HG03521 (cell line): ENCODE data around the gene ATP8A1.

Source experiments
- ATAC-seq: cut with Tn5 transposase; IDR thresholded peaks from one replicate; pipeline ENCODE4 v1.9.1; 2021; ENCODE audit warnings: mild to moderate bottlenecking, moderate library complexity; ENCODE audit not compliant: unreplicated experiment

ATP8A1 gene

DNA sequence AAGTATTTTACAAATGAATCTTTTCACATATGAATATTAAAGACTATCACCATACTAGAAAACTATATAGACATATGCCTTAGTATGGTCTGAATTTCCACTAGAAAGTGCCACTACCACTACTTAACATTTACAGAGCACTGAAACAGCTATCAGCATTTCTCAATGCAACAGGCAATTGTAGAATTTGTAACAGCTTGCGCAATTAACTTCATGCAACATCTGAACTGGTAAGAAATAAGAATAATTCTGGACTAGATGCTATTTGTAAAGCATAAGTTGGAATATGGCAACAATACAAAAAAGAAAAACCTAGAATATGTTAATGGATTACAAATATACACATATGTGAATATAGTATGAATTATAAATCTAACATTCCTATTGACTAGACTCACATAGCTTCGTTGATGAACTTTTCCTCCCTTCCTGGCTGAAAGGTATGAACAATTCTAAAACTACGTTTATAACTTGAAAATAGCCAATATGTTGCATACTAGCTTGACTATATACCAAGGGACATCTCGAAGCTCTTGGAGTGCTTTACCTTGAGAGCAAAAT is 82.0 kb downstream of the ATP8A1 start:
- no peak for ATAC-seq

DNA sequence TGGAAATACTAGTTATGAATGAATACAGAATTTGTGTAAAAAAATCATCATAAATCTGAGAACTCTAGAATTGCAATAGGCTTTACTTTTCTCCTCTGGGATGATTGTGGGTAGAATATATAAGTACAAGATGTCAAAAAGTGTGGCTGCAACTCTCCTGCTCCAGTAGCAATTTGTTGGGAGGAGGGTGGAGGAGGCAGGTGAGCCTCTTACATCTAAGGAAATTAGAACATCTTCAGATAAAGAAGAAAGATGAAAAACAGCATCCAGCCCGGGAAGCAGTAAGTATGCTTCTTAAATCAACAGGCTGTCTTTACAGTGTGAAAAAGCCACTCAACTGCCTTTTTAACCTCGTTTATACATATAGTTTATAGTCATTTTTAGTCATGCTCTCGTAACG is 83.7 kb downstream of the ATP8A1 start:
- ATAC-seq, result no peak

DNA sequence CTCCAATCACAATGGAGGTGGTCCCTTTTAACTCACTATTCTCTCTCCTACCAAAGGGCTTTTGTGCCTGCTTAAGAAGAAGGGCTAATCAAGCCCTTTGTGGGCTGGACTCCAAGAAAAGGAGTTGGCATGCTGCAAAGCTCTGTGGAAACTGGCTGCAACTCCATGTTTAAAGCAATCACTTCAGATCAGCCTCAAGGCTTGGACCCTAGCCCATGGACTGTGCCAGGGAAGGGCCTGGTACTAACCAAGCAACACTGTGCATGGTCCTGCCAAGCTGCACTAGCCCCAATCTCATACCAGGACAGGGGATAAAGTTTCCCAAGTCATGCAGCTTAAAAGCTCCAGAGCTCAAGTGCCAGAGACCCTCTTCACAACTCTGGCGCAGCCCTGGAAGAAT is 86.7 kb downstream of the ATP8A1 start:
- ATAC-seq, result no peak

DNA sequence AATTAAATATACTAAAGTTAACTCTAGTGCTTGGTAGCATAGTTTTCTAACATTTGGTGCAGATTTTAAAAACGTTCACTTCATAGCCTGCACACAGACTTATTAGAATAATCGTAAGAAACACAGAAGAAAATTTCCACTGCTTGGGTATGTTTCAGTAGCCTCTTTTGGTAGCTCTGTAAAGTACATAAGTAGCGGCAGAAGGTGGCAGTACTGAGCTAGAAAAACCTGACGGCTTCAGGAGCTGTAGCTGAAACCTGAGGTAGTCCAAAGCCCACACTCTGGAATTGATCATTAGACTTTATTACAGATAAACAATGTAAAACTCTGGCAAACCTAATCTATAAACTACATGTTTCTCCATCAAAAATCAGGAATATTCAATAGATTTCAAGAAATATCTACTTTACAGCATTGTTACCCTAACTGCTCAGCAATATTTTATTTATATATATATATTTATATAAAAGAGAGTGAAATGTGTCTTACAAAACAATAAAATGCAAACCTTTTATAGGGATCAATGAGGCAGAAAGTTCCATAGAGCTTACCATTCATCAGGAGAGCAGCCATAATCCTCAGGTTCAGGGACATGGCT is 88.2 kb downstream of the ATP8A1 start:
- ATAC-seq, result peak; percentile 95

DNA sequence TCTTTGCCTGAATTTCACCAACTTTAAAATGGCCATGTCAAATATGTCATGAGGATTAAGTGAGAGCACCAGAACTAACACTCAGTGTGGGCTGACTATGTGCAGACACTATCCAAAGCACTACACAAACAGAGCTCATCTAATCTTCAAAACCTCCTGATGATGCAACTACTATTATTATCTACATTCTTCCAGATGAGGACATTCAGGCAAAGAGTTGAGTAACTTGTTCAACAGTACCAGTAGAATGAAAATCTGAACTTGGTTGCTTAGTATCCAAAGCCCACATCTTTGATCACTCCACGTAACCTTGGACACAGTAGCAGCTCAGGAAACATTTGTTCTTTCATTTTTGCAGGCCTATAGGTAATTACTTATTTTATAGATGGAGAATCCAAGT is 90.1 kb downstream of the ATP8A1 start:
- ATAC-seq, result no peak

DNA sequence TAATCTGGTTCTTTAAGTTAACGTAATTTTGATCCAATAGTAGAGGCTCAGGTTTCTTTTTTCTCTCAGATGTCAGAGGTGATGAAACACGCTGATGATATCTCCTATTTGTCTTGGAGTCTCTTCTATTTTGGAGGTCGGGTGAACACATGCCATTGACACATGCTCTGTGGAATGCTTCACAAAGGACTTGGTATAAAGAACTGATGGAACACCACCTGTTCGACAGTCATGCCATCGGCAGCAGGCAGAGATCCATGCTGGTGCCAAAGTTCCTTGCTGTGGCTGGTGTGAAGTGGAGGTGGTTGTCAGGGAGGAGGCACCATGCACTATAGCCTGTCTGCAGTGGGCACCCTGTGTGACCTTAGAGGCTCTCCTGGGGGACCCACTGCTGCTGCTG is 94.9 kb downstream of the ATP8A1 start:
- ATAC-seq, result no peak

DNA sequence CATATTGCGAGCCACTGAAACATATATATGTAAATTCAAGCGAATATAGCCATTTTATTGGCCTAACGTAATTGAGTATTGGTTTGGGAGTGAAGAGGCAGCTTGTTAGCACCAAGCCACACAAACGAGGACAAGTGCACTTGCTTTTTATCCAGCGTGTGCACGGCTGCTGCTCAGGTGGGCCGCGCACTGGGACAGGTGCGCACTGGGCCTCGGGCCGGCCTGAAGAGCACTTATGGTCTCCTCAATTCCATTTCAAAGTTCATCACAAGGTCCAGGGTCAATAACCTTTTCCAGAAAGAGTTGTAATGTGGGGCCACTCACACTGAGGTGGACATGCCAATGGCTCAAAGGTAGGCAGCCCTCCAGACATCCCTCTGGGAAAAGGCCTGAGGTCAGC is 95.9 kb downstream of the ATP8A1 start:
- no peak for ATAC-seq

DNA sequence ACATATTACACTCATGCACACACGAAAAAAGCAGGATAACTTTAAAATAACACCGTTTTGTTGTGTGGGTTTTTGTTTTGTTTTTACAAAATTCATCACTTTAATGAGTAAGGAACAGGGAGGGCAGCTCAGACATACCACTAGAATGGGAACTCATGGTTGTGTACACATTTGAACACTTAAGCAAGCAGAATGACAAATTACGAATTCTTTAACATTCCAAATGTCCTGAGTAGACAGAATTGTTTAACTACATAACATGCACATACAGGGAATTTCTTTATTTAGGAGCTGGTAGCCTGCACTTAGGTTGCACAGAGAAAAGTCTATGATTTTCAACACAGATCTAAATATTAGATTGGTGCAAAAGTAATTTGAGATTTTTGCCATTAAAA is 96.4 kb downstream of the ATP8A1 start:
- no peak for ATAC-seq

DNA sequence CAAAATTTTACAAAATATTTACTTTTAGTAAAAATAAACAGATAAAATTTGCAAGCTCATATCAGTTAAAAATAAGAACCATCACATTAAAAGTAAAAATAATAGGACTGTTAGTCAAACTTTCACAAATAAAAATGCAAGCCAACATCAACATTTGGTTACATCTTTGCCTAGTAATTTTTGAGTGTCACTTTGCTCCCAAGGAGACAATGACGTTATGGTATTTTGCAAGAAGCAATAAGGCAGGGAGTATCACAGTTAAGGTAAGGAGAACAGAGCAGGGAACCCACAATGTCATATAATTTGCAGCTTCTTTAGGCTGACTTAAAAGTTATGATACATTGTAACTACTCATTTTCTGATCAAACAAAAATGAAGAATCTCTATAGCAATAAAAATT is 98.7 kb downstream of the ATP8A1 start:
- no peak for ATAC-seq

DNA sequence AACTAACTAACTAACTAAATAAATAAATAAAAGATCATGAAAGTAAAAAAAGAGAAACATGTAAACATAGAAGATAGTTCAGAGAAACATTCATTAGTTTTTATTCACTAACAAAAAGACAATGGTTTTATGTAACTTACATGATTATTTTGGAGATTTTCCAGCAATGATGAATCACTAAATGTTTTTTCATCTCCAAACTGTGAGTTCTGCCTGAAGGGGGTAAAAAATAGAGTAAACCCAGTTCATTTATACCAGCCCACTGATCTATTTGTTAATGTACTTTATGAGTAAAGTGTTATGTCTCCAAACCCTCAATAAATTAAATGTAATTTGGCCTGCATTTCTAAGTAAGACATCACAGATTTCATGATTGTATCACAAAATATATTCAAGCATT is 101.1 kb downstream of the ATP8A1 start:
- no peak for ATAC-seq

DNA sequence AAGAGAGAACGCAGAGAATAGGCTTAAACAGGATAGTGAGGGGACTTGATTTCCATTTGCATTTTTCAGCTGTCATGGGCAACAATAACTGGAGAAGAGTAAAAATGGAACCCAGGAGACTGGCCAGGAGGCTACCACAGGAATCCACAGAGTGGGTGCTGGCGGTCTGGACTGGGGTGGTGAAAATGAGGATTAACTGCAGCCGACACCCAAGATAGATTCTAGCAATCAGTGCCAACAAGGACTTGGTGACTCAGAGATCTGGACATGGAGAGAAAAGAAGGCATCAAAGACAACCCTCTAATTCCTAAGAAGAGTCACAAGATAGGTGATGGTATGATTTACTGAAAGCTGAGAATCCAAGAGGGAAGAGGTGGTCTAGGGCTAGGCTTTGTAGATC is 102.8 kb downstream of the ATP8A1 start:
- ATAC-seq, result no peak

DNA sequence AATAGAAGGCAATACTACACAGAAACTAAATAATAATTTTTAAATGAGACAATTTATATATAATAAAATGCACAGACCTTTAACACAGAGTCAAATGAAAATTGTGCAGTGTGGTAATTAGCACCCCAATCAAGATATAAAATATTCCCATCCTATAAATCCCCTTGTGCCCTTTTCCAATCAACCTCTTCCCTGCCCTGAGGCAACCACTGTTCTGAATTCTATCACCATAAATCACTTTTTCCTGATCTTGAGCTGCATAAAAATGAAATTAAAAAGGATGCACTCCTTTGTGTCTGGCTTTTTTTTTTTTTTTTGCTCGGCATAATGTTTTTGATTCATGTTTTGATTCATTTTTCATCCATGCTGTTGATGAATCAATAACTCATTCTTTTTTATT is 107.0 kb downstream of the ATP8A1 start:
- no peak for ATAC-seq

DNA sequence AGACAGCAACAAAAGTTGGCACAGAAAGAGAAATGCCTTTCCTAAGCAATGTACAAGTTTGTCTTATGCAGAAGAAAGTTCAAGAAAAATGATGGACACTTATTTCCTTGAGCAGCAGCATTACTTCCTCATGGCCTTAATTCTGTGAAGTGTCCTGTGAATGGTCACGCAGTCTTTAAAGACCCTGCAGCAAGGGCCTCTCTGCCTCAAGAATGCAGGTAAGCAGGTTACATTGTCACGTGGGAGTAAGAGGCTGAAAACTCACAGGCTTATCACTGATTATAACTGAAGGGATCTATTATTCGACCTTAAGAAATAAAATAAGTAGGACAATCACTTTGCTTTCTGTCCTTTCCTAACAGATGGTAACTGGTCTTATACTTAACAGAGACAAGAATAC is 109.1 kb downstream of the ATP8A1 start:
- no peak for ATAC-seq

DNA sequence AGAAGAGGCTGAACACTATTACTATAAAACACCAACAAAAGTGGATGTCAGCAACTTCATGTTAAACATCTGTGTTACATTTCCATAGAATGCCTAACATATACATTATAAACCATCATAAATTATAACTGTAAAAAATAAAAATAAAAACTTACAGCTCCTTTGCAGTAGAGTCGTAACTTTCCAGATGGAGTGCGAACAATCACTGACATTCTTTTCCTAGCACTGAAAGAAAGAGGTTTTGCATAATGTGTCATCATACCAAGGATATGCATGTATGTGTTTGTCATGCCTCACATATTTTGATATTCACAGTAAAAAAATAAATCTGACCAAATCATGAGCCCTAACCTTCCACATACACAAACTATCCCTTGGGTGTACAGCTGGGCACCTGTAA is 113.1 kb downstream of the ATP8A1 start:
- no peak for ATAC-seq

DNA sequence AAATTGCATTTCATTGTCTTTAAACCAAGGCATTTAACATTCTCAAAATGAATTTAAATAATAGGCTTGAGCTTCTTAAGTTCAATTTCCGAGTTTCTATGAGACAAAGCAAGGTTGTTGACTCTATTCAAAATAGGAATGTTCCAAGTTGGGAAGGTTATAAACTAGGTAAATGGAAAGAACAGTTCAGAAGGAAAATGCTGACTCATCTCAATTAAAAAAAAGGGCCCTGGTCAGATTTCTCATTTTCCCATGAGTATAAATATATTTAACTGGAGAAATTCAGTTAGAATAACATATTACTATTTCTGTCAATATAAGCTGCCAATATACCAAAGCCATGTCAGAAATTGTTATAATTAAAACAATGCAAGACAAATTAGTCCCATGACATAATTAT is 113.8 kb downstream of the ATP8A1 start:
- no peak for ATAC-seq

DNA sequence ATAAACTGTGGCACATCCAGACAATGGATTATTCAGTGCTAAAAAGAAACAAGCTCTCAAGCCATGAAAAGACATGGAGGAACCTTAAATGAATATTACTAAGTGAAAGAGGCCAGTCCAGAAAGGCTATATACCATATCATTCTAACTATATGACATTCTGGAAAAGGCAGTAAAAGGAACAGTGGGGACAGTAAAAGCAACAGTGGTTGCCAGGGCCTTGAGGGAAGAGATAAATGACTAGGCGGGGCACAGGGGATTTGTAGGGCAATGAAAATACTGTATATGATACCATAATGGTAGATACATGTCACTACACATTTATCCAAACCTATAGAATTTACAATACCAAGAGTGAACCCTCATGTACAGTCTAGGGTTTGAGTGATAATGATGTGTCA is 115.3 kb downstream of the ATP8A1 start:
- no peak for ATAC-seq

DNA sequence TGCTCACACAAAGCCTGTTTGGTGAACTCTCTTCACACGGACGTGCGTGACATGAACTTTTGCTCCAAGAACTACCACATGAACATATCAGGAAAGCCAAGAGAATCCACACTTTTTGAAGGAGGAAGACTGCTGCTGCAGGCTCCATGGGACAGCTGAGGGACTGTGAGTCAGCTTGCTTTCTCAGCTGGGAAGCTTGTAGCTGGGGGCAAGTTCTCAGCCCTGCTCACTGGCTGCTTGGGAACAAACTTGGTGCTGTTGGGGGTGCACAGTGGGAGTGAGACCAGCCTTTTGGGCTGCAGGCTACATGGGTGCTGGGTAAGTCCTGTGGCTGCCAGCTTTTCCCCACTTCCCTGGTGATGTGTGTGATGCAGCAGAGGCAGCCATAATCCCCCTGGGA is 123.9 kb downstream of the ATP8A1 start:
- ATAC-seq, result no peak

DNA sequence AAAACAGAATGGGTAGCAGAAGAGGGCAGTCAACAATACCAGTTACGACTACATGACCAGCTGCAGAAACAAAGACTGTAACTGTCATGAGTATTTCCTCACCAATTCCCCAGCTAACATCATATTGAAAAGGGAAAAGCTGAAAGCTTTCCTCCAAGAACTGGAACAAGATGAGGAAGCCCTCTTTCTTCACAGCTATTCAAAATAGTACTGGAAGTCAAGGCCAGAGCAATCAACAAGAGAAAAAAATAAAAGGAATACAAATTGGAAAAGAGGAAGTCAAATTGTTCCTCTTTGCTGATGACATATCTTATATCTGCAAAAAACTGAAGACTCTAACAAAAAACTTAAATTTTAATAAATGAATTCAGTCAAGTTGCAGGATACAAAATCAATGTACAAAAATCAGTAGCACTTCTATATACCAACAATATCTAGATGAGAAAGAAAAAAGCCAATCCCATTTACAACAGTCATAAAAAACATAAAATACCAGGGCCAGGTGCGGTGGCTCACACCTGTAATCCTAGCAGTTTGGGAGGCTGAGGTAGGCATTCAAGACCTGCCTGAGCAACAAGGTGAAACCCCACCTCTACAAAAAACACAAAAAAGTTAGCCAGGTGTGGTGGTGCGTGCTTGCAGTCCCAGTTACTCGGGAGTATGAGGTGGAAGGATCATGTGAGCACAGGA is 125.4 kb downstream of the ATP8A1 start:
- ATAC-seq, result no peak

DNA sequence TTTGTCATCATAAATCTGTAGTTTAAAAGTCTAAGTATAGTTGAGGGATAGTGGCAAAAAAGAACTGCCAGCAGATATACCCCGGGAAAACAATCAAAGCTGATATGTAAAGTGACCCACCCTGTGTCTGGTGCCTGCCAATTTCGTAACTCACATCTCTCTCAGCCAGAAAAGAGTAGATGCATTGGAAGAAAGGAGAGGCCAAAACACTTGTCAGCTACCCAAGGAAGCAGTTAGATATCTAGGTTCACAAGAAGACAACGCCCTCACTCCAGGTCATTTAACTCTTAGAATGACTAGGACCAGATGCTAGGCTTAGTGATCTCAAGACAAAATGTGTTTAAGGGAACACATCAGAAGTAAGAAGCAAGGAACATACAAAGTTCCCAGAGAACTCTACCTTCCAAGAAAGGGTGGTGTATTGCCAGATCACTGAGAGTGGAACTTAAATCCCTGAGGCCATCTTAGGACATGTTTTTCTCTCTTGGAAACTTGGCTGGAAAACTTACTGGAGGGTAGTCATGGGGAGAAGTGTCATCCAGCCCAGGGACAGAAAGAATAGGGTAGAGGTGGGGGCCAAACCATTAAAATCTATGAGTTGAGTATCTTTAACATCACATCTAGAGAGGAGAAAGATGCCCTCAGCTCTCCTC is 133.7 kb downstream of the ATP8A1 start:
- no peak for ATAC-seq

DNA sequence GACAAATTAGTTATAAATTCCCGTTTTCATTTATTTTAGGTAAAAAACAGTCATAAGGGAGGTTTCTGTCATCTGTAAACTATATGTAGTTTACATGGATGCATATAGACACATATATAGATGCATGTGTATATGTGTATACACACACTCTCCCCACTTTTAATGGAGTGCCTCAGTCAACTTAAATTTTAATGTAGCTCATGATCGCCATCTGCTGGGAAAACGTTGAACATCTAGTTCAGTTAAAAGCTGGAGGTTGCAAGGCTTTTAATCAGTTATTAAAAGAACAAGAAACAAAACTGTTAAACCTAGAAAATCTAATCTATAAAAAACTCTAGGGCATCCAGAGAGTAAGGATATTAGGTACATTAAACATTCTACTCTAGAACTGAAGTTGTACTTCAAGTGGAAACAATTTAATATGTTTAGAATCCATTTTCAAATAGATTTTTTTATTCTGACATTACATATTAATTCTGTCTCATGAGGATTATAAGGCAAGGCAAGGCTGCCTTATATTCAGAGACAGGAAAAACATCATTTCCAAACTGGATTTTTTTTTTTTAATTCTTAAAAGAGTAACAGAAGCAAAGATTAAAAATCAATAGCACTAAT is 137.0 kb downstream of the ATP8A1 start:
- peak; percentile 68 for ATAC-seq

DNA sequence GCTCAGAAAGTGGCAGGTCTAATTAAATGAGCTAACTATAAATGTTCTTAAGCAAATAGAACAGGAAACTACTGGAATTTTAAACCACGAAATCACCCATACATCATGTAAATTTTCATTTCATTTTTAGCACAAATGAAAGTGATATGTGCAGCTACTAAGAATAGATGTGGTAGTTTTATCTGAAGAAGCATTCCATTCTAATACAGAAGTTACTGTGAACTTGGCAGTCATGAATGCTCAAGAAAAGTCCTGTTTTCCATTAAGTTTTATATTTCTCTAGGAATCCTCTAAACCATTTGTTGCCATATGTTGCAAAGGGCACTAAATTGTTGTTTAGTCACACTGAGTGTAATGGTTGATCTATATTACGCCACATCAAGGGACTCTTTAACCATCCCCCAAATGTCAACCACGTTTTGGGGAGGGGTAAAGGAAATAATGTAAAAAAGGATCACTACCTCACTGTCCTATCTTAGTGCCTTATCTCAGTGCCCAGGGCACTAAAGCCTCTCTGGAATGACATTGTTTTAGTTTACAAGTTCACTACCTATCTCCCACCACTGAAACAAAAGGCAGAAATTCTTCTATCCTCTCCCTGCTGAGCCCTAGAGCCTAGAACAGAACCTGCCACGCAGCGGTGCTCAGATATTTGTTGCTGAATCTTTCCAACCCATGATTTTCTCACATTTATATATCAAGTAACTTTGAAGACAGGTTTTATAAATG is 141.6 kb downstream of the ATP8A1 start:
- ATAC-seq, result no peak
